Measurements from ENCODE around the gene TDRKH.

- no peak for TF ChIP-seq CTCF (conservative IDR thresholded peaks at IDR 0.05 in 1 of 2, IDR thresholded peaks at IDR 0.05 in 1 of 2; ENCODE audit: low read depth in 1 of 2, low read length in 2 of 2)
- no peak for TF ChIP-seq EZH2 (IDR thresholded peaks at IDR 0.05; ENCODE audit: low read length, missing control alignments)
Observed at GRCh38 chr1:151733126-151733525, 57.2 kb downstream of the TDRKH start.
